GM21529 (cell line): Measurements from ENCODE around the gene AHNAK2.

Experiments used
- ATAC-seq: cut with Tn5 transposase; IDR thresholded peaks from one replicate; pipeline ENCODE4 v1.9.1; 2021; ENCODE audit not compliant: unreplicated experiment

The AHNAK2 gene

DNA sequence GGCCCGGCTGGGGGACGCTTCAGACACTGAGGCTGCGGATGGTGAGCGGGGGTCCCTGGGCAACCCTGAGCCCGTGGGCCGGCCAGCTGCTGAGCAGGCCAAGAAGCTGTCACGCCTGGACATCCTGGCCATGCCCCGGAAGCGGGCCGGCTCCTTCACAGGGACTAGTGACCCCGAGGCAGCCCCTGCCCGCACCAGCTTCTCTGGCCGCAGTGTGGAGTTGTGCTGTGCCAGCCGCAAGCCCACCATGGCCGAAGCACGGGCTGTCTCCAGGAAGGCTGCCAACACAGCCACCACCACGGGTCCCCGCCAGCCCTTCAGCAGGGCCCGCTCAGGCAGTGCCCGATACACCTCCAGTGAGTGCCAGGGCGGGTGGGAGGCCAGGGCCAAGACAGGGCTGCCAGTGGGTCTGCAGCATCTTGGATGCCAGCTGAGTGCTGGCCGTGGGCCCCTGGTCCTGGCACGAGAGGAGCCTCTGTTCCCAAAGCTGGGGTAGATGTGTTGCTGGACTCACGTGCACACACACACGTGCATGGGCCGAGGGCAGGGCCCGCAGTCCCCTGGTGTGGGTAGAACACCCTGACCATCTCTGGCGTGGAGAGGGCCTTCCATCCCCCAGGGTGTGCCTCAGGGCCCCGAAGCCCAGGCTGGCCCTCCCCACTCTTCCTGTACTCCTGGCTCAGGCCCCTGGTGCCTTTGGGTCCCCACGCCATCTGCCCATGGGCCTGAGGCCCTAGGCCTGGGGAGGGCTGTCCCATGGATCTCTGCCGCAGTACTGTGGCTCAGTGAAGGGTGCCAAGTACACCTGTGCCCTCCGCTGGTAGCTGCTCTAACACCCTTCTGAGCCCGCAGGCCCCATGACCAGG is 90.3 kb downstream of the AHNAK2 start:
- ATAC-seq: no peak
